Superior temporal gyrus (tissue), 1 donor: Measurements from ENCODE around the gene MAGOHB.
"Not testable (repeated sequence)": the region's sequence is repeated elsewhere in the genome, so short reads cannot be mapped to it uniquely, and the experiment has no call there.

Source experiments
- DNase-seq: peaks from one replicate; pipeline ENCODE4 v3.0.0-alpha.2; 2016; ENCODE audit errors: extremely low spot score

The MAGOHB gene

GRCh38 chr12:10613349-10614055 lies at the start of gene MAGOHB:
Gene MAGOHB, minus strand, starts transcription at chr12:10613609. Its CDS starts 77 bp downstream, at chr12:10613532.
- DNase-seq = peak; percentile 95

GRCh38 chr12:10661338-10661737 lies 47.9 kb upstream of the MAGOHB start:
- no peak for DNase-seq

- no peak for DNase-seq
Observed at GRCh38 chr12:10654003-10654402, 40.6 kb upstream of the MAGOHB start.

GRCh38 chr12:10652192-10652591 lies 38.8 kb upstream of the MAGOHB start:
- no peak for DNase-seq

- DNase-seq = not testable (repeated sequence)
Observed at GRCh38 chr12:10646576-10646975, 33.2 kb upstream of the MAGOHB start.

- DNase-seq = no peak
Observed at GRCh38 chr12:10645910-10646309, 32.5 kb upstream of the MAGOHB start.

GRCh38 chr12:10641735-10642500 lies 28.5 kb upstream of the MAGOHB start:
- no peak for DNase-seq

- DNase-seq = no peak
Observed at GRCh38 chr12:10638728-10639127, 25.3 kb upstream of the MAGOHB start.

GRCh38 chr12:10636611-10637010 lies 23.2 kb upstream of the MAGOHB start:
- DNase-seq = no peak

GRCh38 chr12:10636124-10636523 lies 22.7 kb upstream of the MAGOHB start:
- DNase-seq = no peak

- no peak for DNase-seq
Observed at GRCh38 chr12:10635306-10635705, 21.9 kb upstream of the MAGOHB start.

GRCh38 chr12:10634427-10634826 lies 21.0 kb upstream of the MAGOHB start:
- no peak for DNase-seq

- no peak for DNase-seq
Observed at GRCh38 chr12:10633541-10633940, 20.1 kb upstream of the MAGOHB start.

- DNase-seq = no peak
Observed at GRCh38 chr12:10632226-10632625, 18.8 kb upstream of the MAGOHB start.

- DNase-seq = no peak
Observed at GRCh38 chr12:10624605-10625004, 11.2 kb upstream of the MAGOHB start.

- no peak for DNase-seq
Observed at GRCh38 chr12:10623131-10623530, 9.7 kb upstream of the MAGOHB start.

- DNase-seq = no peak
Observed at GRCh38 chr12:10621278-10621677, 7.9 kb upstream of the MAGOHB start.

- no peak for DNase-seq
Observed at GRCh38 chr12:10620078-10620779, 6.8 kb upstream of the MAGOHB start.

GRCh38 chr12:10618338-10618987 lies 5.1 kb upstream of the MAGOHB start:
- DNase-seq = no peak

- DNase-seq = no peak
Observed at GRCh38 chr12:10617863-10618262, 4.5 kb upstream of the MAGOHB start.

GRCh38 chr12:10615532-10615931 lies 2.1 kb upstream of the MAGOHB start:
- DNase-seq = no peak

GRCh38 chr12:10614056-10614370 lies 604 bp upstream of the MAGOHB start:
- no peak for DNase-seq
